Epithelial cell of esophagus (primary cell): ENCODE measurements around the gene TIE1.

ENCODE experiments used
- DNase-seq: peaks from one replicate; pipeline ENCODE4 v3.0.0; 2010; ENCODE audit warnings: low read depth
- H3K4me3 ChIP-seq: 2 replicates; pipeline ENCODE4 v1.5.1; 2011; ENCODE audit warnings: mild to moderate bottlenecking, low read length, control low read depth
- CTCF ChIP-seq: IDR thresholded peaks from 2 replicates; pipeline ENCODE4 v1.5.1; 2011; ENCODE audit warnings: low read depth, mild to moderate bottlenecking, low read length, control low read depth, inconsistent platforms; ENCODE audit not compliant: insufficient read depth; ENCODE audit errors: missing control alignments

TIE1 gene

GRCh38 chr1:43302721-43303470, 2.1 kb downstream of the TIE1 start:
- no peak for TF ChIP-seq CTCF
- peak; percentile 39 for DNase-seq
- H3K4me3 ChIP-seq, result no peak overlapping the region

GRCh38 chr1:43303471-43304313, 2.9 kb downstream of the TIE1 start:
- no peak for TF ChIP-seq CTCF
- H3K4me3 ChIP-seq, result no peak overlapping the region
- no peak for DNase-seq

- no peak overlapping the region for H3K4me3 ChIP-seq
- TF ChIP-seq CTCF, result no peak
Observed at GRCh38 chr1:43304314-43304681, 3.5 kb downstream of the TIE1 start.

GRCh38 chr1:43304771-43305300, 4.1 kb downstream of the TIE1 start:
- no peak for TF ChIP-seq CTCF
- H3K4me3 ChIP-seq, result no peak overlapping the region
- no peak for DNase-seq

More at GRCh38 chr1:43304314-43304681, 3.5 kb downstream of the TIE1 start:
- no peak for DNase-seq

GRCh38 chr1:43305461-43305860, 4.7 kb downstream of the TIE1 start:
- no peak for DNase-seq
- TF ChIP-seq CTCF, result no peak
- H3K4me3 ChIP-seq, result no peak overlapping the region

GRCh38 chr1:43305926-43306687, 5.3 kb downstream of the TIE1 start:
- no peak overlapping the region for H3K4me3 ChIP-seq
- no peak for TF ChIP-seq CTCF
- no peak for DNase-seq
